Kidney epithelial cell (primary cell): ENCODE results near the gene CCR5AS.
"Not testable (repeated sequence)": the region's sequence is repeated elsewhere in the genome, so short reads cannot be mapped to it uniquely, and the experiment has no call there.

ENCODE experiments used
- DNase-seq: peaks from one replicate; pipeline ENCODE4 v3.0.0-alpha.2; 2010; ENCODE audit warnings: low read depth
- H3K27me3 ChIP-seq: 2 replicates; pipeline ENCODE4 v1.6.0; 2011; ENCODE audit warnings: low read length; ENCODE audit not compliant: control insufficient read depth, insufficient read depth
- H3K36me3 ChIP-seq: 2 replicates; pipeline ENCODE4 v1.5.1; 2011; ENCODE audit warnings: low read length; ENCODE audit not compliant: control insufficient read depth, insufficient read depth
- H3K4me3 ChIP-seq: 2 replicates; pipeline ENCODE4 v1.5.1; 2011; ENCODE audit warnings: low read depth, mild to moderate bottlenecking, control low read depth, low read length
- TF ChIP-seq, protein P1 (sequence below): IDR thresholded peaks from 2 replicates; pipeline ENCODE4 v1.5.1; 2011; ENCODE audit warnings: mild to moderate bottlenecking, moderate library complexity, low read length, control low read depth, inconsistent platforms; ENCODE audit not compliant: insufficient read depth, poor library complexity, severe bottlenecking

The CCR5AS gene

DNA sequence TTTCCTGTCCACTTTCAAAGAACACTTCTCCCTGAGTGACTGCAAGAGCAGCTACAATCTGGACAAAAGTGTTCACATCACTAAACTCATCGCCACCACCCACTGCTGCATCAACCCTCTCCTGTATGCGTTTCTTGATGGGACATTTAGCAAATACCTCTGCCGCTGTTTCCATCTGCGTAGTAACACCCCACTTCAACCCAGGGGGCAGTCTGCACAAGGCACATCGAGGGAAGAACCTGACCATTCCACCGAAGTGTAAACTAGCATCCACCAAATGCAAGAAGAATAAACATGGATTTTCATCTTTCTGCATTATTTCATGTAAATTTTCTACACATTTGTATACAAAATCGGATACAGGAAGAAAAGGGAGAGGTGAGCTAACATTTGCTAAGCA is 2.0 kb upstream of the CCR5AS start:
- Histone ChIP-seq H3K36me3 (no peaks in the 10 kb centered on the region), H3K27me3 (no peaks in the 10 kb centered on the region), H3K4me3 (no peak overlapping the region)
- DNase-seq = no peak
- TF ChIP-seq, protein P1, sequence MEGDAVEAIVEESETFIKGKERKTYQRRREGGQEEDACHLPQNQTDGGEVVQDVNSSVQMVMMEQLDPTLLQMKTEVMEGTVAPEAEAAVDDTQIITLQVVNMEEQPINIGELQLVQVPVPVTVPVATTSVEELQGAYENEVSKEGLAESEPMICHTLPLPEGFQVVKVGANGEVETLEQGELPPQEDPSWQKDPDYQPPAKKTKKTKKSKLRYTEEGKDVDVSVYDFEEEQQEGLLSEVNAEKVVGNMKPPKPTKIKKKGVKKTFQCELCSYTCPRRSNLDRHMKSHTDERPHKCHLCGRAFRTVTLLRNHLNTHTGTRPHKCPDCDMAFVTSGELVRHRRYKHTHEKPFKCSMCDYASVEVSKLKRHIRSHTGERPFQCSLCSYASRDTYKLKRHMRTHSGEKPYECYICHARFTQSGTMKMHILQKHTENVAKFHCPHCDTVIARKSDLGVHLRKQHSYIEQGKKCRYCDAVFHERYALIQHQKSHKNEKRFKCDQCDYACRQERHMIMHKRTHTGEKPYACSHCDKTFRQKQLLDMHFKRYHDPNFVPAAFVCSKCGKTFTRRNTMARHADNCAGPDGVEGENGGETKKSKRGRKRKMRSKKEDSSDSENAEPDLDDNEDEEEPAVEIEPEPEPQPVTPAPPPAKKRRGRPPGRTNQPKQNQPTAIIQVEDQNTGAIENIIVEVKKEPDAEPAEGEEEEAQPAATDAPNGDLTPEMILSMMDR = no peak

- TF ChIP-seq, protein P1 = no peak
- DNase-seq = no peak
- Histone ChIP-seq H3K4me3 (no peak overlapping the region), H3K27me3 (no peaks in the 10 kb centered on the region), H3K36me3 (no peaks in the 10 kb centered on the region)
Observed at GRCh38 chr3:46407970-46408369, 1.1 kb upstream of the CCR5AS start.

- TF ChIP-seq, protein P1 = no peak
- DNase-seq = no peak
- no peaks in the 10 kb centered on the region for H3K36me3 ChIP-seq
- H3K4me3 ChIP-seq = no peak overlapping the region
- no peaks in the 10 kb centered on the region for H3K27me3 ChIP-seq
Observed at GRCh38 chr3:46406443-46406787, 451 bp downstream of the CCR5AS start.

GRCh38 chr3:46405301-46406019 is 1.4 kb downstream of the CCR5AS start:
- TF ChIP-seq, protein P1 = no peak
- H3K27me3 ChIP-seq = no peaks in the 10 kb centered on the region
- no peak overlapping the region for H3K4me3 ChIP-seq
- no peak for DNase-seq
- no peaks in the 10 kb centered on the region for H3K36me3 ChIP-seq

DNA sequence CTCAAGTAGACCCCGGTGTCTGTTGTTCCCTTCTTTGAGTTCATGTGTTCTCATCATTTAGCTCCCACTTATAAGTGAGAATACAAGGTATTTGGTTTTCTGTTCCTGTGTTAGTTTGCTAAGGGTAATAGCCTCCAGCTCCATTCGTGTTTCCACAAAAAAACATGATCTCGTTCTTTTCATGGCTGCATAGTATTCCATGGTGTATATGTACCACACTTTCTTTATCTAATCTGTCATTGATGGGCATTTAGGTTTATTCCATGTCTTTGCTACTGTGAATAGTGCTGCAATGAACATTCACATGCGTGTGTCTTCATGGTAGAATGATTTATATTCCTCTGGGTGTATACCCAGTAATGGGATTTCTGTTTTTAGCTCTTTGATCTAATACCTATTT is 4.0 kb downstream of the CCR5AS start:
- not testable (repeated sequence) for H3K4me3 ChIP-seq, H3K27me3 ChIP-seq, H3K36me3 ChIP-seq, DNase-seq

- no peak for DNase-seq
- Histone ChIP-seq H3K36me3 (no peaks in the 10 kb centered on the region), H3K27me3 (no peaks in the 10 kb centered on the region), H3K4me3 (no peak overlapping the region)
- TF ChIP-seq, protein P1 = no peak
Observed at GRCh38 chr3:46401579-46401978, 5.3 kb downstream of the CCR5AS start.
